H9 (cell line): ENCODE results near the gene NCBP1. TPM values are rescaled to one million over a fixed set of nuclear protein-coding genes. Genes with fewer than 3 reads are reported as not detected.

Source experiments
- DNase-seq: peaks from one replicate; pipeline ENCODE4 v3.0.0-alpha.2; 2017
- H2AFZ ChIP-seq: one replicate; pipeline ENCODE4 v1.6.1; 2013; ENCODE audit warnings: mild to moderate bottlenecking, low read length, control low read depth, moderate library complexity
- H2AK5ac ChIP-seq: 2 replicates; pipeline ENCODE4 v1.6.1; 2013; ENCODE audit warnings: low read length, control low read depth, mixed read lengths; ENCODE audit not compliant: insufficient read length
- H2BK120ac ChIP-seq: one replicate; pipeline ENCODE4 v1.6.1; 2013; ENCODE audit warnings: low read depth, mild to moderate bottlenecking, low read length, control low read depth, inconsistent platforms; ENCODE audit not compliant: poor library complexity, severe bottlenecking
- H2BK12ac ChIP-seq: 2 replicates; pipeline ENCODE4 v1.6.1; 2013; ENCODE audit warnings: low read length, control low read depth, mixed read lengths, low read depth; ENCODE audit not compliant: insufficient read length
- H2BK15ac ChIP-seq: 2 replicates; pipeline ENCODE4 v1.6.1; 2013; ENCODE audit warnings: low read depth, low read length, control low read depth
- H2BK20ac ChIP-seq: one replicate; pipeline ENCODE4 v1.6.1; 2013; ENCODE audit warnings: low read depth, mild to moderate bottlenecking, low read length, control low read depth, inconsistent platforms; ENCODE audit not compliant: poor library complexity, severe bottlenecking
- H2BK5ac ChIP-seq: 2 replicates; pipeline ENCODE4 v1.6.1; 2013; ENCODE audit warnings: low read length, control low read depth, mixed read lengths; ENCODE audit not compliant: insufficient read length
- H3K14ac ChIP-seq: 2 replicates; pipeline ENCODE4 v1.6.1; 2013; ENCODE audit warnings: low read length, control low read depth; ENCODE audit not compliant: insufficient read depth
- H3K18ac ChIP-seq: 2 replicates; pipeline ENCODE4 v1.6.1; 2013; ENCODE audit warnings: low read depth, mild to moderate bottlenecking, mixed read lengths, low read length, control low read depth; ENCODE audit not compliant: insufficient read length
- H3K23ac ChIP-seq: 2 replicates; pipeline ENCODE4 v1.6.1; 2013; ENCODE audit warnings: low read length, control low read depth, mixed read lengths, low read depth; ENCODE audit not compliant: insufficient read length
- H3K23me2 ChIP-seq: 2 replicates; pipeline ENCODE4 v1.6.1; 2013; ENCODE audit warnings: low read depth, mild to moderate bottlenecking, mixed read lengths, low read length, control low read depth; ENCODE audit not compliant: insufficient read length, poor library complexity, severe bottlenecking
- H3K27ac ChIP-seq: 2 replicates; pipeline ENCODE4 v1.5.1; 2013; ENCODE audit warnings: low read length, control low read depth, mixed read lengths, low read depth; ENCODE audit not compliant: insufficient read length
- H3K27me3 ChIP-seq: 2 replicates; pipeline ENCODE4 v1.6.1; 2013; ENCODE audit warnings: low read length, control low read depth, inconsistent platforms; ENCODE audit not compliant: insufficient read depth
- H3K4ac ChIP-seq: 2 replicates; pipeline ENCODE4 v1.6.1; 2013; ENCODE audit warnings: low read depth, mild to moderate bottlenecking, control low read depth, inconsistent platforms, low read length, moderate library complexity
- H3K4me1 ChIP-seq: 2 replicates; pipeline ENCODE4 v1.6.1; 2013; ENCODE audit warnings: low read length, control low read depth, inconsistent platforms; ENCODE audit not compliant: insufficient read depth
- H3K4me2 ChIP-seq: 2 replicates; pipeline ENCODE4 v1.6.1; 2013; ENCODE audit warnings: low read length, control low read depth, mixed read lengths; ENCODE audit not compliant: insufficient read length, insufficient read depth
- H3K56ac ChIP-seq: 2 replicates; pipeline ENCODE4 v1.6.1; 2013; ENCODE audit warnings: low read depth, mild to moderate bottlenecking, mixed read lengths, low read length, control low read depth; ENCODE audit not compliant: insufficient read length
- H3K79me1 ChIP-seq: 2 replicates; pipeline ENCODE4 v1.6.1; 2013; ENCODE audit warnings: low read depth, mild to moderate bottlenecking, moderate library complexity, low read length, control low read depth, inconsistent platforms; ENCODE audit not compliant: insufficient read depth, poor library complexity, severe bottlenecking
- H3K79me2 ChIP-seq: 2 replicates; pipeline ENCODE4 v1.6.1; 2013; ENCODE audit warnings: low read length, control low read depth, inconsistent platforms; ENCODE audit not compliant: insufficient read depth
- H3K9ac ChIP-seq: 2 replicates; pipeline ENCODE4 v1.6.1; 2013; ENCODE audit warnings: low read length, control low read depth, mixed read lengths; ENCODE audit not compliant: insufficient read length; ENCODE audit errors: extremely low read depth
- H3K9me3 ChIP-seq: one replicate; pipeline ENCODE4 v1.6.1; 2013; ENCODE audit warnings: low read depth, low read length, inconsistent platforms; ENCODE audit not compliant: control insufficient read depth
- H3T11ph ChIP-seq: one replicate; pipeline ENCODE4 v1.6.1; 2013; ENCODE audit warnings: mild to moderate bottlenecking, low read length, control low read depth, inconsistent platforms
- H4K20me1 ChIP-seq: one replicate; pipeline ENCODE4 v1.6.1; 2013; ENCODE audit not compliant: control insufficient read depth, insufficient read length, insufficient read depth
- H4K5ac ChIP-seq: 2 replicates; pipeline ENCODE4 v1.6.1; 2013; ENCODE audit warnings: low read depth, mild to moderate bottlenecking, mixed read lengths, low read length, control low read depth; ENCODE audit not compliant: insufficient read length
- H4K8ac ChIP-seq: replicated peaks from 2 replicates; pipeline ENCODE4 v1.6.1; 2013; ENCODE audit warnings: low read length, control low read depth, mixed read lengths, low read depth; ENCODE audit not compliant: insufficient read length
- H4K91ac ChIP-seq: 2 replicates; pipeline ENCODE4 v1.6.1; 2013; ENCODE audit warnings: low read depth, mild to moderate bottlenecking, moderate library complexity, mixed read lengths, low read length, control low read depth; ENCODE audit not compliant: insufficient read length
- H3K27ac Mint-ChIP-seq, 3 experiments: 2 replicates in 2 of 3; 3 replicates in 1 of 3; pipeline ENCODE4 v1.8.0; 2020 to 2021; ENCODE audit warnings: mixed read lengths in 3 of 3, mild to moderate bottlenecking in 1 of 3, moderate library complexity in 1 of 3
- H3K27me3 Mint-ChIP-seq: 2 replicates; pipeline ENCODE4 v1.8.0; 2021; ENCODE audit warnings: low read depth, mild to moderate bottlenecking, moderate library complexity, mixed read lengths
- H3K36me3 Mint-ChIP-seq, 3 experiments: 2 replicates in 2 of 3; 3 replicates in 1 of 3; pipeline ENCODE4 v1.8.0; 2020 to 2021; ENCODE audit warnings: low read depth in 3 of 3, mixed read lengths in 3 of 3; ENCODE audit not compliant: insufficient read depth in 1 of 3
- H3K4me1 Mint-ChIP-seq, 2 experiments: 2 replicates each; pipeline ENCODE4 v1.8.0; 2020; ENCODE audit warnings: mixed read lengths in 2 of 2
- H3K4me3 Mint-ChIP-seq, 2 experiments: 2 replicates in 1 of 2; 3 replicates in 1 of 2; pipeline ENCODE4 v1.8.0; 2020 to 2021; ENCODE audit warnings: mild to moderate bottlenecking in 2 of 2, mixed read lengths in 2 of 2, moderate library complexity in 1 of 2
- H3K9me3 Mint-ChIP-seq, 2 experiments: 2 replicates in 1 of 2; 3 replicates in 1 of 2; pipeline ENCODE4 v1.8.0; 2020; ENCODE audit warnings: mild to moderate bottlenecking in 2 of 2, mixed read lengths in 2 of 2, moderate library complexity in 1 of 2
- CTCF ChIP-seq: fragments of 200-600 bp; sonication (generic); conservative IDR thresholded peaks from 3 replicates; pipeline ENCODE4 v1.8.0; 2021; ENCODE audit warnings: antibody characterized with exemption, mild to moderate bottlenecking
- WGBS: extraction: QIAGEN DNeasy Blood & Tissue Kit; methylation state at CpG from one replicate; pipeline ENCODE4 v1.1.7; 2013; ENCODE audit warnings: missing lambda C conversion rate, low lambda C conversion rate, mixed read lengths; ENCODE audit not compliant: insufficient read length; ENCODE audit errors: extremely low coverage; 5-methylcytosine and 5-hydroxymethylcytosine counted together
- total RNA-seq: library from RNA; stranded (reverse); gene quantifications from 2 replicates; pipeline ENCODE4 v1.2.1, GENCODE V29; 2021

NCBP1 gene
- total RNA-seq, 1 experiment from 2014 or later, result 55.7 TPM

GRCh38 chr9:97705354-97705950, 71.8 kb downstream of the NCBP1 start:
- Histone ChIP-seq H3K4me2 (no peak overlapping the region), H3K4ac (no peak overlapping the region), H2BK120ac (no peak overlapping the region), H4K8ac (no peak overlapping the region), H4K5ac (no peak overlapping the region), H2AFZ (no peak overlapping the region), H3K56ac (no peak overlapping the region), H3K9ac (no peak overlapping the region), H3K14ac (no peak overlapping the region), H3K27me3 (no peaks in the 10 kb centered on the region), H2BK12ac (no peak overlapping the region), H3K9me3 (no peaks in the 10 kb centered on the region), H2AK5ac (no peak overlapping the region), H2BK5ac (no peak overlapping the region), H3K79me2 (no peaks in the 10 kb centered on the region), H3T11ph (no peak overlapping the region), H4K91ac (no peak overlapping the region), H3K23ac (no peak overlapping the region), H2BK15ac (no peak overlapping the region), H3K23me2 (no peaks in the 10 kb centered on the region), H3K79me1 (no peaks in the 10 kb centered on the region), H3K27ac (no peak overlapping the region), H3K18ac (no peak overlapping the region), H2BK20ac (no peak overlapping the region), H4K20me1 (no peaks in the 10 kb centered on the region), H3K4me1 (no peaks in the 10 kb centered on the region)
- Mint-ChIP-seq H3K27ac (no peak overlapping the region), H3K27me3 (peaks cover 44% of the 10 kb centered on the region), H3K4me1 (peaks cover 0 to 6% of the 10 kb centered on the region in 2 experiments; a peak in 1 of 4 replicates), H3K9me3 (no peaks in the 10 kb centered on the region), H3K4me3 (no peak overlapping the region), H3K36me3 (no peaks in the 10 kb centered on the region)
- TF ChIP-seq CTCF, result no peak
- WGBS, result no CpG with 5 or more reads among the region's 3 CpGs
- DNase-seq, result no peak
